DMS114 treated with DMSO at 0.1 percent for 48 hours (cell line): Measurements from ENCODE around the gene NTM.

Experiments
- DNase-seq: peaks from one replicate; lab custom pipeline; 2025; ENCODE audit not compliant: unreplicated experiment; lab: John Stamatoyannopoulos, UW

Gene NTM

GRCh38 chr11:131592734-131593133 is 222.3 kb downstream of the NTM start:
- no peak for DNase-seq

- DNase-seq = no peak
Observed at GRCh38 chr11:131593301-131593700, 222.9 kb downstream of the NTM start.

GRCh38 chr11:131595797-131596196 is 225.4 kb downstream of the NTM start:
- DNase-seq = no peak

- no peak for DNase-seq
Observed at GRCh38 chr11:131597890-131598289, 227.5 kb downstream of the NTM start.

DNA sequence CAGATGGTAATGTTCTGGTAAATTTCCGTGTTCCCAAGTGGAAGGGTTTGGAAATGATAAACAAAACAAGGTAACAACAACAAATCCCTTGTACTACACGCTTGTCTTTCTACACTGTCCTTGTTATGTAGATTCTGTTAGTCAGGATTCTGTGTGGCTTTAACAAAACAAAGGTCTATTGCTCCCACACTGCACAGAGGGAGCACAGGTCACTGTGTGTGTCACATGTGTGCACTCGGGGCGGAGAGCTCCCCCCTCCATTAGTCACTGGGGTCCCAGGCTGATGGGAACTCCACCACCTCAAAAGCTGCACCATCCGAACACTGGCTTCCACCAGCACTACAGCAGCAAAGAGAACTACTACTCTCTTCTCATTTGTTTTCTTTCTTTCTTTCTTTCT is 227.9 kb downstream of the NTM start:
- DNase-seq = no peak

GRCh38 chr11:131599285-131599684 is 228.9 kb downstream of the NTM start:
- DNase-seq = no peak

GRCh38 chr11:131600628-131601027 is 230.2 kb downstream of the NTM start:
- DNase-seq = no peak

DNA sequence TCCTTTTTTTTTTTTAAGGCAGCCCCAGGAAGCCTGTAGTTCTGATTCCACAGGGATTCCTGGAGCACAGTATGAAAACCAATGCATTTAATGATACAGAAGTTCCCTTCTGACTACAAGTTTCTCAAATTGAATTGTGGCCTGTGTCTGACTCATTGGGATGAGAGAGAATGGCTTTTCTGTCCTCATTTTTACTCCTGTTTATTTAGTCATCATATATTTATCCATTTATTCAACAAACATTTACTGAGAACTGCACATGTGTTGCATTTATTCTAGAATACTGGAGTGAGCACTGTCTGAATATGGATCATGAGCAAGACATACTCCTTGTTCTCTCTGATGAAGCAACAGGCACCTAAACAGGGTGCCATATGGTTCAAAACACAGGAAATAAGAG is 231.2 kb downstream of the NTM start:
- no peak for DNase-seq

- no peak for DNase-seq
Observed at GRCh38 chr11:131602431-131602830, 232.0 kb downstream of the NTM start.

DNA sequence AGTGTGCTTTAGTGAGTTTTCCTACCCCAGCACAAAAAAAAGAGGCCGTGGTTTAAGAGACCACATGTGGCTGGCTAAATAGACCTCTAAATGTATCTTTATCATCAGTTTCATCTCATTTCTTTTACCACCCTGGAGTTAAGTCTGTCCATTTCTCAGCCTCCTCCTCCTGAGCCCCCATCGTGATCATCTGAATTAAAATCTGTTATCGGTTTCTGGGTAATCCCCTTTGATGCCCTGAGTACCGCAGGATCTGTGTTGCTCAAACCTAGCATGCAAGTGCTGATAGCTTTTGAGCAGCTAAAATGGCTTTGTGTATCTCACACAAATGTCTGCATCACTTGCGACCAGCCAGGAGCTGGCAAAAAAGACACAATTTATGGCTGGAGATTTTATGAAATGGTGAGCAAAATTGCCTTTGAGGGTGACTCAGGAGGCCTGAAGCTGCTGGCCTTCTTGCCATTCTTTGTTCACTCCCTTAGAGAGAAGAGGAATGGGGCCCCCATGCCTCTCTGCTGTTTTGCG is 236.5 kb downstream of the NTM start:
- DNase-seq = no peak

DNA sequence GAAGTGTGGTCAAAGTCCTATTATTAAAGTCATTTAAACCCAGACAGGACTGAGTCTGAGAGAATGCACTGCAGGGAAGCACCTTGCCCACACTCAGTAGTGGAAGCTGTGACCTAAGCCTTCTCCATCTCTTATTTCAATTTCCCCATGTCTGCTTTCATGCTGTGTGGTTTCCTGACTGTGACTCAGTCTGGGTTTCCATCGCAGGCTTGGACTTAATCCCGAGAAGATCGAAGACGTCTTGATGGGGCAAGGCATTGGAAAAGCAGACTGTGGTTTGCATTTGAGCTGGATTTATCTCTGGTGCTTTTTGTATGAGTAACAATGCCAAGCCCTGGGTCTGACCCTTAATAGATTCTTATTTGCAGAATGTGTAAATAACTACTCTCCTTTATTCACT is 238.9 kb downstream of the NTM start:
- no peak for DNase-seq

DNA sequence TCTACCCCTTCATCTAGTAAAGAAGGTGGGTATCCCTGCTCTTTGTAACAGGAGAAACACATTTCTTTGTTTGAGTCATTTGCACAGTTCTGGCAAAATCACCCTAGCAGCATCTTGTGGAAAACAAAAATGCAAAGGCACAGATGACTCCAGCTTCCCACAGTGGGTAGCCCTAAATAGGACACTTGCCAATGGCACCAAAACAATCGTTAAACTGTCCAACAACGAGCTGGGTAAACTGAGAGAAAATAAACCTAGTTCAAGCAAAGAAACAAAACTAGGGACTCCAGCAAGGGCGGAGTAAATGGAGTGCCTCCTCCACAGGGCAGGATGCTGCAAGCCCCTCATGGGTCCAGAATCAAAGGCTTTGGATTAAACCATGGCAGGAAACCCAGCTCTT is 239.5 kb downstream of the NTM start:
- DNase-seq = no peak

- DNase-seq = no peak
Observed at GRCh38 chr11:131611322-131611721, 240.9 kb downstream of the NTM start.

GRCh38 chr11:131612533-131612932 is 242.1 kb downstream of the NTM start:
- DNase-seq = no peak

DNA sequence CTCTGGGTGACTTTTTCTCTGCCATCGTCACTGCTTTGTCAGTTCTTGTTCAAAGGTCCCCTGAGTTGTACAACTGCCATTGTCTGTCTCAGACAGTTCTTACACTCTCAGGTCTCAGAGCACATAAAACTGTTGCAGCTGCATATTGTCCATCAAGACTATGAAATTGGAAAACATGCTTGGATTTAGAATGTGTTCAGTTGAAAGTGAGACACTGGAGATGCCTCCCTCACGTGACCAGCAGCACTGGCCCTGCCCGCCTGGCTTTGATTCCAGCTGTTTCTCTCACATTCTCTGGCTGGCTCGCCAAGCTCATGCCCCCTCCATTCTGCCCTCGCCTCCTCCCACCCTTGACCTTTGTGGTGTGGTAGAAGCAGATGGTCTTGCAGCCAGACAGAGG is 244.2 kb downstream of the NTM start:
- no peak for DNase-seq

GRCh38 chr11:131615611-131616010 is 245.2 kb downstream of the NTM start:
- no peak for DNase-seq

DNA sequence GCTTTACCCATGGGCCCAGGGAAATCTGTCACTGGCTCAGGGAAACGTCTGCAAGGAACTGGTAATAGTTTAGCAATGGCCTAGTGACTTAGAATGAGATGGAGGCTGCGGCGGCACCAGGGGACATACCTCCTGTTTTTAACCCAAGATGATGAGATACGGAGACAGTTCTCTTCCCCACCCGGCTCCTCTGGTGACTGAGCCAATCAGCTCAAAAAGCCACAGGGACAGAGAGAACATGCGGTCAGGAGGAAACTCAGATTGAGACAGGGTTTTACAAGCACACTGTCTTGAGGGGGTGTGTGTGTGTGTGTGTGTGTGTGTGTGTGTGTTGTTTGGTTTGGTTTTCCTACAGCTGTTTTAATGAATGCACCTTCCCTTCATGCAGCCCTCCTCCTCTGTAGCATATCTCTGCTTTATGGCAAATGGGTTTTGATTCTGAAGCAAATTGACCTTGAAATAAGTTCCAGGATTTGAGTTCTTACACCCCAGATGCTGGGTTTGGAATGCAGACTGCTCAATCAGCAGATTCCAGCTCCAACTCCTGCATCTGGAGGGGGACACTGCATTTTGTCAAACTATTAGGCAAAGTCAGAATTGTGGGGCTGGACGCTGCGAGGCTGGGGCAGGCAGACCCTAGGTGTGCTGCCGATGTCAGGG is 246.2 kb downstream of the NTM start:
- no peak for DNase-seq

DNA sequence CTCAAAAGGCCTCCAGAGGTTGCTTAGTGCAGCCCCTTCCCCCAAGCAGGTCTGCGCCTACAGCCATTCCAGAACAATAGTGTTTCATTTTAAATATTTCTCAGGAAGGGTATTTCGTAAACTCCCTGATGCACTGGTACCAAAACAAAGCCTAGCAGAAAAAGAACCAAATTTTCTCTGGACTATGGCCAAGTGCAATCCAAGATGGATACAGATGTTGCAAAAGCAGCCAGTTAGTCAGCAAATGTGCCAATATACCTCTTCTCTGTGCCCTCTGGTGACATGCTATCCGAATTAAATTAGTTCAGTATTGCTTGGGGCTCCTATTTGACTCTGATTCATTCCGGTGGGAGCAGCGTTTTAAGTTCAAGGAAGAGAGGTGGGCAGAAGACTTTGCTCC is 247.8 kb downstream of the NTM start:
- DNase-seq = no peak

GRCh38 chr11:131622193-131622592 is 251.8 kb downstream of the NTM start:
- no peak for DNase-seq

- DNase-seq = no peak
Observed at GRCh38 chr11:131624531-131624930, 254.1 kb downstream of the NTM start.

- no peak for DNase-seq
Observed at GRCh38 chr11:131626788-131627187, 256.4 kb downstream of the NTM start.

GRCh38 chr11:131628739-131629138 is 258.3 kb downstream of the NTM start:
- DNase-seq = no peak

- no peak for DNase-seq
Observed at GRCh38 chr11:131629925-131630540, 259.6 kb downstream of the NTM start.
